Stimulated activated CD8-positive, alpha-beta memory T cell treated with anti-CD3 and anti-CD28 coated beads, Interleukin-12 subunit alpha, Interleukin-12 subunit beta, amount 100 ng/mL, for 24 hours (primary cell): ENCODE measurements around the gene OSGEPL1.
"Not testable (repeated sequence)": the region's sequence is repeated elsewhere in the genome, so short reads cannot be mapped to it uniquely, and the experiment has no call there.

Source experiments
- DNase-seq: peaks from one replicate; pipeline ENCODE4 v3.0.0-alpha.2; 2020; ENCODE audit errors: extremely low read depth

OSGEPL1 gene

GRCh38 chr2:189729430-189729829 lies 33.2 kb downstream of the OSGEPL1 start:
- DNase-seq: no peak

- no peak for DNase-seq
These were observed 35.7 kb downstream of the OSGEPL1 start for GRCh38 chr2:189726849-189727248.

DNA sequence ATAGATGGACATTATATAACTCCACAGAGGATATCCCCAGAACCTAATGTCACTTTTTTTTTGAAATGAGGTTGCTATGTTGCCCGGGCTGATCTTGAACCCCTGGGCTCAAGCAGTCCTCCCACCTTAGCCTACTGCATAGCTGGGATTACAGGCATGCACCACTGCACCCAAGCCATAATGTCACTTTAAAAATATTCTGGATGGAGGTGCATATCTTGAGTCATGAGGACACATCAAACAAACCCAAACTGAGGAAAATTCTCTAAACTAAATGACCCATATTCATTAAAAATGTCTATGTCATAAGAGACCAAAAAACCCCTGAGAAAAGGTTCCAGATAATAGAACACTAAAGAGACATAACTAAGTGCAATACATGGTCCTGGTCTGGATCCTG lies 36.3 kb downstream of the OSGEPL1 start:
- DNase-seq: no peak

DNA sequence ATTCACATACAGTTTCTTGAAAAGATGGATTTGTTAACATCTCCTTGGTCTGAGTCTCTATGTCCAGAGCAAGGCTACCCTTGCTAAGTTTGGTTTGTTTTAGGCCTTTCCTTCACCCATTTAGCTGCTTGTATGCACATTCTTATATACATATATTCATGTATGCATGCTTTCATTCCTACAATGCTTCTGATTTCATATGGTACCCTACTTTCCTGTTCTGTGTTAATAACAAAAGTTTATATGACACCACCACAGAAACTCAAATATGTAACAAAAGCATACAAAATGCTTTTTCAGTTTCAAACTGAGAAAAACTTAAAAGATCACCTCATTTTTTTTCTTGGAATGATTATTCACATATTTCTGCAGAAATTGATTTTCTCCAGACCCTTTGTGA lies 39.4 kb downstream of the OSGEPL1 start:
- no peak for DNase-seq

- no peak for DNase-seq
These were observed 43.0 kb downstream of the OSGEPL1 start for GRCh38 chr2:189719571-189719970.

DNA sequence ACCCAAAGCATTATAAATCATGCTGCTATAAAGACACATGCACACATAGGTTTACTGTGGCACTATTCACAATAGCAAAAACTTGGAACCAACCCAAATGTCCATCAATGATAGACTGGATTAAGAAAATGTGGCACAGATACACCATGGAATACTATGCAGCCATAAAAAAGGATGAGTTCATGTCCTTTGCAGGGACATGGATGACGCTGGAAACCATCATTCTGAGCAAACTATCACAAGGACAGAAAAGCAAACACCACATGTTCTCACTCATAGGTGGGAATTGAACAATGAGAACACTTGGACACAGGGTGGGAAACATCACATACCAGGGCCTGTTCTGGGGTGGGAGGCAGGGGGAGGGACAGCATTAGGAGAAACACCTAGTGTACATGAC lies 45.0 kb downstream of the OSGEPL1 start:
- not testable (repeated sequence) for DNase-seq

DNA sequence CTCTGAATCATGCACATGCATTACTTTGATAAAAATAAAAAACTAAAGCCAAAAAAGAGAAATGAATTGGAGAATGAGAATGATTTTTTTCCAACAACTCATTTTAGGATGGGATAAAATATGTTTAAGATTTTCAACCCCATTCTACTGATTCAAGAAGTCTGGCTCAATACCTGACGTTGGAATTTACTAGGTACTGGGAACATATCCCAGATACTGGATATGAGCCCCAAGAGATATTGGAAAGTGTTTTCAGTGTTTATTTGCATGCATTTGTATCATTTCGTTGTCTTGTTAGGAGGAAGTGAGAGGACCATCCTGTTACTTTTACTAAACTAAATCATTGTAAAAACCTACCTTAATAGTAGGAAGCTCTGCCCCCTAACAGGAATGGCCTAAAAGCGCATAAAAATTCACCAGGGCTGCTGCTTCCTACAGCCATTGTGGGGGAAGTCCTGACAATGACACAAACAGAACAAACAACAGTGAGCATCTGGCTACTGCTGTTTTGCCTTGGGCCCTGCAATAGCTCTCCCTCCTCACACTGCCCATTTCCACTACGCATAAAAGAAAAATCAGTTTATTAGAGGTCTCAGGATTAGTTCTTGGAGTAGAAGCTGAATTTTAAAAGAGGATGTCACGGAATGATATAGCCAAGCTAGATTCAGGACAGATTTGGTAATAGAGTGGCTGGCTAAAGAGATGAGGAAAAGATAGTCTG lies 52.9 kb downstream of the OSGEPL1 start:
- DNase-seq: no peak

GRCh38 chr2:189702071-189702470 lies 60.5 kb downstream of the OSGEPL1 start:
- no peak for DNase-seq

DNA sequence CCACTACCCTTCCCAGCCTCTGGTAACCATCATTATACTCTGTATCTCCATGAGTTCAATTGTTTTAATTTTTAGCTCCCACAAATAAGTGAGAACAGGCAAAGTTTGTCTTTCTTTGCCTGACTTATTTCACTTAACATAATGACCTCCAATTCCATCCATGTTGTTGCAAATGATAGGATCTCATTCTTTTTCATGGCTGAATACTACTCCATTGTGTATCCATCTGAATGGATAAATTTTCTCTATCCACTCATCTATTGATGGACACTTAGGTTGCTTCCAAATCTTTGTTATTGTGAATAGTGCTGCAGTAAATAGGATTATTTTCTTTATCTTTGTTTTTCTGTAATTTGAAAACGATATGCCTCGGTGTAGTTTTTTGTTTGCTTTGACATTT lies 61.9 kb downstream of the OSGEPL1 start:
- DNase-seq: no peak

DNA sequence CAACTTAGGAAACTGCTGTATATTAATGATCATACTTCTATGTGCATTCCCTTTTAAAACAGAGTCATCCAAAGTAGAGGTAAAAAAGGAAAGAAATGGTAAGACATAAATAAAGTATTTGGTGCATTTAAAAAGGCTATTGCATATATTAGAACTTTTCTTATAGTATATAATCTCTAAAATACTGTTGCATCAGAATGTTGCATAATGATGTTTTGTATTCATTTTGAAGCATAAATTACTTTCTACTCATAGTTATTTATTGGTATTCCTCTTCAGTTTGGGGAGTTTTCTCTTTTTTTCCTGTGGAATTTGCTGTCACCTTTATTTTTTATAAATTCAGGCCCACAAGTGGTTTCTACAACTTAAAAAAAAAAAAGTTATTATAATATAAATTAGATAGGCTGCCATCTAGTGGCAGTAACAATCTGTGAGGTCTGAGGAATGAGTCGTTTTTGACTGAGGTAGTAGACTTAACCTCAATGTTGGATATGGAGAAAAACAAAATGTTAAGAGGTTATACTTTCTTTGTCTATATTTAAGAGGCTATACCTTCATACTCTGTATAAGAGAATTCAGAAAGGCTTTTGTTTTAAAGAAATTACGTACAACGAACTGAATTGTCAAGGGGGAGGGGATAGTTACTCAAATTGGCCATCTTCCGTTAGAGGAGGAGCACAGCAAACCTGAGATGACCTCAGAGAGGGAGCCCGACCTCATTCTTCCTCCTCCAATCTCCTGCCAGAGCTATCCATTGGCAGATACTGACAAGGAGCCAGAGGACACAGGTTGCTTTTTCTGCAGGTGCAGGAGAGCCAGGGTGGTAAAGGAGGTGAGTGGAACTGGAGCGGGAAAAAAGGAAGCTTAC lies 64.3 kb downstream of the OSGEPL1 start:
- no peak for DNase-seq
